ENCODE measurements around the gene TUB.

The TUB gene

DNA sequence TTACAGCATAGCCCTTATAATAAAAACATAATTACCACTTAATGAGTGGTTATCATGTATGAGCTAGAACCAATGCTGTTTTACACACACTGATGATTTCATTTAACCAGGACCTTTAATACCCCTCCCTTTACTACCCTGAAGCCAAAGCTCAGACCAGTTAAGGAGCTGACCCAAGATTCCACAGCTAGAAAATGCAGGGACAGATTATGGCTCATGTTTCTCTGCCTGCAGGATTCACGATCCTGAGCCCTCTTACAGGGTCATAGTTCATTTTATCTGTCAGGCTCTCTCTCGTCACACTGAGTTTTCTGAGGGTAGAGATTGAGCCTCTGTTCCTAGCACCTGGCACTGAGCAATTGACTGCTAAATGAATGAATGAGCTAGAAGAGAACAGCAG lies 27.4 kb downstream of the TUB start:
- DNase-seq (ENCODE audit: low spot score): no peak

DNA sequence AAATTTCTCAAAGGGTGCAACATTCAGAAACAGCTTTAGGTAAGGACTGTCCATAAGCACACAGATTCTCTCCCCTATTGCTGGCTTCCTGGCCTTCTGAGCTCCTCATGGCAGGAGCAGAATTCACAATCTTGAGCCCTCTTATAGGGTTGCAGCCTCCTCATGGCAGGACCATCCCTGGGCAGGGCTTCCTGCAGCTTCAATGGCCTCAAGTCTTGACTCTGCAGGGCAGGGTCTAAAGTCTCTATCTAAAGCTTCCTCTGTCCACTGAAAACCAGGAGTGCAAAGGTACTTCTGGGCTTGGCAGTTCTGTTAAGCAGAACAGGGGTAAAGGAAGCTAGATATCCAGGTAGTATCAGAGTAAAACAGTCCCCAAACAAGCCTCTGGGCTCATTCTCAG lies 28.7 kb downstream of the TUB start:
- no peak for DNase-seq (ENCODE audit: low spot score)

DNA sequence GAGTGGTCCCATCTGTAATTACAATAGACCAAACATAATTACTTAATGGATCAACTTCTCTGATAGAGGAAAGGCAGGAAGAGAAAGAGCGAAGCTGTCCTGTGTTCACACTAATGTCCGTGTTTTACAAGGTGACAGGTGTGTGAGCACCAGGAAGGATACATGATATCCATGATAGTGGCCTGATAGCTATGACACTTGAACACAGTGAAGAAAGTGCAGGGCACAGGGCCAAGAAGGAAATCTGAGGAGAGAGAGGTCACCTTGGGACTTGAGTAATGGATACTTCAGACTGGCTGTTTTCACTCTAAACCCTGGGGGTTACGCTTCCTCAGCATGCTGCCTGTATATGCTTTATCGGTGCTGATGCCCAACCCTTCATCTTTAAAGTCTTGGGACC lies 29.4 kb downstream of the TUB start:
- DNase-seq (ENCODE audit: low spot score): no peak

DNA sequence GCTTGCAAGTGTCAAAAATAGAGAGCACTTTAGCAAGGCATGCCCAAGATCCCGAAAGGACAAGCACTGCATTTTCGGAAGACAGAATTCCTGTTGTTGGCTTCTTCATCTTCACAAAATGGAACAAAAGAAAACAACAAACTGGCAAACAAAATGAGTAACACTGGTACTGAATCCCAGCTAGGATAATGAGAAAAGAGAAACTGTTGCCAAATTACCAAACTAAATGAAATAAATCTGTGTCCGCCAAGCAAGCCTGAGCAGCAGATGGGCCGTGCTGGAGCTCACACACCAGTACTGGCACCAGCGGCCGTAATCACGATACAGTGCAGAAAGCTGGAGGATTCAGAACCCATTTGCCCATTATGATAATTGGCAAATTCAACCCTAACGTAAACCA lies 30.6 kb downstream of the TUB start:
- no peak for DNase-seq (ENCODE audit: low spot score)

DNA sequence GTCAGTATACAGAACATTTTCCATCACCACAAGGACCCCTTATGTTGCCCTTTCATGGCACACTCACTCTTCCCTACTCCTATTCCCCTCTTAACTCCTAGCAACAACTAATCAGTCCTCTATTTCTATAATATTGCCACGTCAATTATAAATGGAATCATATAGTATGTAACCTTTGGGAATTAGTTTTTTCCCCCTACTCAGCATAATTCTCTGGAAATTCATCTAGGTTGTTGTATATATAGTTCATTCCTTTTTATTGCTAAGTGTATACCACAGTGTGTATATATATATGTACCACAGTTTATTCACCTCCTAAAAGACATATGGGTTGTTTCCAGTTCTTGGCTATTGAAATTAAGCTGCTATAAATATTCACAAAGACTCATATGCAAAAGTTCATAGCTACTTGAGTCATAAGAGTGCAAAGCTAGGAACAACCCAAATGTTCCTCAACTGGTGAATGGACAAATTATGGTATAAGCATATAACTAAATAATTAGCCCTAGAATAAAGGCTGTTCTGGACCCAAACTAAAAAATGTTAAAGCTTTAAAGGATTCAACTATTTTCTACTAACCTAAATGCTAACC lies 41.3 kb downstream of the TUB start:
- no peak for DNase-seq (ENCODE audit: low spot score)

DNA sequence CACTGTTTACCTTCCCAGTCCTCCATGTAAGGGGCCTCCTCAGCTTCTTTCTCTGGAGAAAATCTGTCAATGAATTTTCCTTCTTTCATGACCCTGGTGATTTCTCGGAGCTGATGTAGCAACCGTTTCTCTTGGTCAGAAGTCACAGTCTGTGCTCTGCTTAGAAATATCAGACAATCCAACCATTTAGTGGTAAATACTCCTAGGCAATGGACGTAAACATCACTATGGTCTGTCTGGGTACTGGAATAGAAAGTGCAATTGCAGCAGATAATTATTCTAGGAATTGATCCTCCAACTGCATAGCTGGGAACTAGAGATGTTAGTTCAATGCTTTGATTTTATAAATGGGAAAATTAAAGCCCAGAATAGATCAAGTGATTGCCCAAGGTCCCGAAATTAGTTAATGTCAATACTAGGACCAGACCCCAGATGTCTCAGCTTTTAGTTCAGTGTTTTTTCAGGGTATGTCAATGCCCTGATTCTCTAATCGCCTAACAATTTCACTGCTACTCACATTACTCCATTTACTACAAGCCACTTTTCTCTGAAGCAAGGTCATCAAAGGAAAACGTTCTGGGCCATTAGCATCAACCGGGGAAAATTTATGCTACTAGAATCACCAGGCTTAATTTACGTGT lies 45.8 kb downstream of the TUB start:
- no peak for DNase-seq (ENCODE audit: low spot score)

DNA sequence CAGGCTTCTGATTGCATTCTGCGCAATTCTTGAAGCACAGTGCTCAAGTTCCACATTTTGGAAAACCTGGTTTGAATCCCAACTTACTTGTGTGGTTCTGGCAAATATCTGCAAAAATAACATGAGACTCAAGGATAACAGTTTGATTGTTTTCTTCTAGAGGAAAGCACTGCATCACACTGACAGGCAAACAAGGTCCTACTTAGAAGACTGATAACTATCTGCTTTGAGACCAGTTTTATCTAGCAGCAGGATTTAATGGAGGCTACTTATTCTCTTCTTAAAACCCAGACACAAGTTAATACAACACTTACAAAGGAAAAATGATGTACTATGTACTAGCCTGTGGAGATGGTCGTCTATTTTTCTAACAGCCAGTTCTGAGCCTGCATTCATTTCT lies 46.4 kb downstream of the TUB start:
- no peak for DNase-seq (ENCODE audit: low spot score)

DNA sequence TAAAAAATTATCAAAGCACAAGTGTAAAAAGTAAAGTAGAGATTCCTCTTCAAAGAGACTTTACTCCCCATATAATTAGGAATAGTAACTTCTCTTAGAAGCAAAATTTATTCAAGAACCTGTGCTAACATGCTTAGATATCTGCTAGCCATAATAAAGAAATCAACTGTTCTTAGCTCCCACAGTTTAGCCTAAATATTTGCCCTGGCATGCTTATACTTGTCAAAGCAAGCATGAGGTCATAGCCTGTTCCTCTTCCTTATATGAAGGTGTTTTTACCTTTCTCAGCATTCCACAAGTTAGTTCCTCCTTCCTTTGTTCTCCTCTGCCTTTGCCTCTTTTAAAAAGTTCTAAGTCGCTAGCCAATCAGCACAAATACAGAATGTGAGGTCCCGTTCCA lies 57.5 kb downstream of the TUB start:
- no peak for DNase-seq (ENCODE audit: low spot score)

DNA sequence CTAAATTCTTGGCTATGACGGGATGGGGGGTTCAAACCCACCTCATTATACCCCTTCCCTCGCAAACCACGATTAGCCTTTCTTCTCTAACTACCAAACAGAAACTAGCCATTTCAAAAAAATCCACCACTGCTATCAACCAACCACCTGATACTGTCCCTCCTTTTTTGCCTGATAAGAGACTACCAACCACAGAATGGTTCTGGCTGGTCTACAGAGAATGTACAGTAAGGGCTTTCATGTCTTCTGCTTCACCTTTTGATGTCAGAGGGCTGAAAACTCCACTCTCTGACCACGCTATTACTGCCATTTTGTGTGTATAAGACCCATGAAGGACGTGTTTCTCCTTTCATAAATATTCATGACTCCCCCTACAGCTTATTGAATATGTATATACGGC lies 68.7 kb downstream of the TUB start:
- DNase-seq (ENCODE audit: low spot score): no peak

All from AG08396 (cell line).